ENCODE measurements around the gene HSBP1L1. TPM values are rescaled to one million over a fixed set of nuclear protein-coding genes. Genes with fewer than 3 reads are reported as not detected.

HSBP1L1 gene
- total and polyA plus RNA-seq, 2 of the 13 experiments (the other 11 are each of a cell fraction or from before 2014, with no cell fraction given), result 22.6 to 45.1 TPM

GRCh38 chr18:79975985-79976680 is 11.7 kb downstream of the HSBP1L1 start:
- no peak for DNase-seq (ENCODE audit: low spot score)

GRCh38 chr18:79979843-79980242 is 15.4 kb downstream of the HSBP1L1 start:
- Histone ChIP-seq H3K4me3 (replicated peaks in 1 of 3; ENCODE audit: insufficient read depth in 1 of 3, low read depth in 2 of 3, low read length in 3 of 3) (no peak overlapping the region), H3K4me1 (ENCODE audit: insufficient read depth, low read length) (peaks cover 46% of the 10 kb centered on the region), H3K9ac (ENCODE audit: insufficient read depth, low read depth, low read length) (no peak overlapping the region), H3K9me3 (ENCODE audit: low read length) (no peaks in the 10 kb centered on the region), H3K27ac (ENCODE audit: extremely low read length, insufficient read depth, low read length) (no peak overlapping the region), H3K27me3 (ENCODE audit: control insufficient read depth in 1 of 2, insufficient read depth in 2 of 2, low read length in 2 of 2) (no peaks in the 10 kb centered on the region), H3K79me2 (ENCODE audit: insufficient read depth, low read length) (peaks cover 98% of the 10 kb centered on the region), H2AFZ (ENCODE audit: low read length) (no peak overlapping the region), H4K20me1 (ENCODE audit: insufficient read depth, low read length) (peaks cover 62% of the 10 kb centered on the region), H3K4me2 (ENCODE audit: low read depth, low read length) (no peak overlapping the region), H3K36me3 (replicated peaks in 1 of 2; ENCODE audit: control insufficient read depth in 1 of 2, insufficient read depth in 2 of 2, low read length in 2 of 2) (peaks cover 12 to 51% of the 10 kb centered on the region in 2 experiments)
- ATAC-seq (no peak), FAIRE-seq (no peak), DNase-seq (ENCODE audit: low spot score) (no peak)
- intact Hi-C loops (cut with micrococcal nuclease; ENCODE audit: unreplicated experiment) (no loop called here), in situ Hi-C loops (cut with HindIII; ENCODE audit: extremely low pct_ligation_motif_present, low pct_unique_long_range_greater_than_20kb) (no loop called here)
- no TSS peak for BruUV-seq (replicated peaks)
- ChIA-PET CTCF (ENCODE audit: low intra/inter-chr PET ratio, low total read pairs) (no interaction called here), POLR2A (no interaction called here)
- 91% methylated on average over 5 of the region's 5 CpGs for WGBS (ENCODE audit: low lambda C conversion rate)
- TF ChIP-seq ZNF142 (CRISPR knock-in tag; IDR thresholded peaks at IDR 0.05) (no peak), SP140L (CRISPR knock-in tag; IDR thresholded peaks at IDR 0.05; ENCODE audit: borderline replicate concordance) (no peak)

More at GRCh38 chr18:79975985-79976680, 11.7 kb downstream of the HSBP1L1 start:
- ChIA-PET POLR2A (interaction anchor here (1.0 kb wide), 1 partner anchor 41 kb away, joined by 3 read pairs; no protein-coding TSS in a partner anchor), CTCF (ENCODE audit: low intra/inter-chr PET ratio, low total read pairs) (no interaction called here)
- H3K9me3 ChIP-seq (ENCODE audit: low read length), result no peaks in the 10 kb centered on the region
- peaks cover 39% of the 10 kb centered on the region for H4K20me1 ChIP-seq (ENCODE audit: insufficient read depth, low read length)
- TF ChIP-seq TRIM24 (CRISPR knock-in tag; IDR thresholded peaks at IDR 0.05), result no peak
- TF ChIP-seq FLYWCH1 (CRISPR knock-in tag; IDR thresholded peaks at IDR 0.05), result no peak
- peak; percentile 24; the same call in 1 of the 2 replicates for TF ChIP-seq ZBTB33 (CRISPR knock-in tag; IDR thresholded peaks at IDR 0.05)
- no peak for TF ChIP-seq HMG20B (CRISPR knock-in tag; conservative IDR thresholded peaks at IDR 0.05)
- 93% methylated on average over 13 of the region's 14 CpGs for WGBS (ENCODE audit: low lambda C conversion rate)
- H3K9ac ChIP-seq (ENCODE audit: insufficient read depth, low read depth, low read length), result no peak overlapping the region
- peaks cover 20 to 68% of the 10 kb centered on the region in 2 experiments for H3K36me3 ChIP-seq (replicated peaks in 1 of 2; ENCODE audit: control insufficient read depth in 1 of 2, insufficient read depth in 2 of 2, low read length in 2 of 2)
- in situ Hi-C loops (cut with HindIII; ENCODE audit: extremely low pct_ligation_motif_present, low pct_unique_long_range_greater_than_20kb), result no loop called here
- H3K4me1 ChIP-seq (ENCODE audit: insufficient read depth, low read length), result peaks cover 9% of the 10 kb centered on the region
- ATAC-seq (no peak), FAIRE-seq (no peak)
- BruUV-seq (replicated peaks), result no TSS peak
- H3K27me3 ChIP-seq (ENCODE audit: control insufficient read depth in 1 of 2, insufficient read depth in 2 of 2, low read length in 2 of 2), result no peaks in the 10 kb centered on the region
- peaks cover 74% of the 10 kb centered on the region for H3K79me2 ChIP-seq (ENCODE audit: insufficient read depth, low read length)
- no peak overlapping the region for H3K4me2 ChIP-seq (ENCODE audit: low read depth, low read length)
- H2AFZ ChIP-seq (ENCODE audit: low read length), result no peak overlapping the region
- no peak overlapping the region for H3K4me3 ChIP-seq (replicated peaks in 1 of 3; ENCODE audit: insufficient read depth in 1 of 3, low read depth in 2 of 3, low read length in 3 of 3)
- intact Hi-C loops (cut with micrococcal nuclease; ENCODE audit: unreplicated experiment), result no loop called here
- no peak overlapping the region for H3K27ac ChIP-seq (ENCODE audit: extremely low read length, insufficient read depth, low read length)

All from HepG2 (cell line).